Measurements from ENCODE around the gene CCDC3. TPM values are rescaled to one million over a fixed set of nuclear protein-coding genes. Genes with fewer than 3 reads are reported as not detected.

The CCDC3 gene
- total and polyA plus RNA-seq, 7 donors = 0.46 to 6.9 (median 3.1) TPM

GRCh38 chr10:12943425-12943824 lies 58.1 kb downstream of the CCDC3 start:
- no peak overlapping the region for H3K27ac ChIP-seq
- intact Hi-C loops (cut with DNase I) = no loop called here

GRCh38 chr10:12941966-12942365 lies 59.5 kb downstream of the CCDC3 start:
- no peaks in the 10 kb centered on the region for H3K9me3 ChIP-seq
- H3K36me3 ChIP-seq = no peaks in the 10 kb centered on the region
- H3K4me1 ChIP-seq = no peaks in the 10 kb centered on the region
- H3K27me3 ChIP-seq = no peaks in the 10 kb centered on the region
- no peak for TF ChIP-seq POLR2AphosphoS5 (IDR thresholded peaks at IDR 0.05)
- no peak for TF ChIP-seq POLR2A (IDR thresholded peaks at IDR 0.05)
- TF ChIP-seq CTCF (IDR thresholded peaks at IDR 0.05) = no peak
- no peak for TF ChIP-seq EP300 (IDR thresholded peaks at IDR 0.05)
- DNase-seq = no peak
- intact Hi-C loops (cut with DNase I) = no loop called here
- H3K27ac ChIP-seq = no peak overlapping the region
- 95 to 100% methylated on average over 1 of the region's 1 CpG for WGBS, 2 donors
- no peak overlapping the region for H3K4me3 ChIP-seq

More at GRCh38 chr10:12943425-12943824, 58.1 kb downstream of the CCDC3 start:
- no peak for DNase-seq
- Histone ChIP-seq H3K27me3 (no peaks in the 10 kb centered on the region), H3K4me3 (no peak overlapping the region), H3K9me3 (no peaks in the 10 kb centered on the region), H3K4me1 (no peaks in the 10 kb centered on the region), H3K36me3 (no peaks in the 10 kb centered on the region)
- WGBS, 2 donors = 87 to 95% methylated on average over 5 of the region's 5 CpGs
- no peak for TF ChIP-seq POLR2A (IDR thresholded peaks at IDR 0.05)
- no peak for TF ChIP-seq CTCF (IDR thresholded peaks at IDR 0.05)
- TF ChIP-seq EP300 (IDR thresholded peaks at IDR 0.05) = no peak
- TF ChIP-seq POLR2AphosphoS5 (IDR thresholded peaks at IDR 0.05) = no peak

GRCh38 chr10:12940791-12941190 lies 60.7 kb downstream of the CCDC3 start:
- Histone ChIP-seq H3K4me3 (no peak overlapping the region), H3K4me1 (no peaks in the 10 kb centered on the region), H3K9me3 (no peaks in the 10 kb centered on the region), H3K27me3 (no peaks in the 10 kb centered on the region), H3K36me3 (no peaks in the 10 kb centered on the region), H3K27ac (no peak overlapping the region)
- 57 to 73% methylated on average over 5 of the region's 5 CpGs for WGBS, 2 donors
- DNase-seq = no peak
- intact Hi-C loops (cut with DNase I) = no loop called here
- TF ChIP-seq EP300 (IDR thresholded peaks at IDR 0.05) = no peak
- TF ChIP-seq POLR2AphosphoS5 (IDR thresholded peaks at IDR 0.05) = no peak
- no peak for TF ChIP-seq CTCF (IDR thresholded peaks at IDR 0.05)
- TF ChIP-seq POLR2A (IDR thresholded peaks at IDR 0.05) = no peak

- no peaks in the 10 kb centered on the region for H3K36me3 ChIP-seq
- H3K9me3 ChIP-seq = no peaks in the 10 kb centered on the region
- no peak for DNase-seq
- no peaks in the 10 kb centered on the region for H3K27me3 ChIP-seq
- H3K27ac ChIP-seq = no peak overlapping the region
- intact Hi-C loops (cut with DNase I) = no loop called here
- H3K4me3 ChIP-seq = no peak overlapping the region
- no peaks in the 10 kb centered on the region for H3K4me1 ChIP-seq
- 60 to 66% methylated on average over 4 of the region's 4 CpGs for WGBS, 2 donors
- no peak for TF ChIP-seq CTCF (IDR thresholded peaks at IDR 0.05)
- no peak for TF ChIP-seq POLR2AphosphoS5 (IDR thresholded peaks at IDR 0.05)
- no peak for TF ChIP-seq POLR2A (IDR thresholded peaks at IDR 0.05)
- TF ChIP-seq EP300 (IDR thresholded peaks at IDR 0.05) = no peak
Observed at GRCh38 chr10:12938271-12938670, 63.2 kb downstream of the CCDC3 start.

GRCh38 chr10:12937527-12937926 lies 64.0 kb downstream of the CCDC3 start:
- no peak for DNase-seq
- 86 to 92% methylated on average over 3 of the region's 3 CpGs for whole genome bisulfite sequencing, 2 donors

More at GRCh38 chr10:12937527-12937926, 64.0 kb downstream of the CCDC3 start:
- TF ChIP-seq EP300 (IDR thresholded peaks at IDR 0.05) (no peak), POLR2A (IDR thresholded peaks at IDR 0.05) (no peak), POLR2AphosphoS5 (IDR thresholded peaks at IDR 0.05) (no peak), CTCF (IDR thresholded peaks at IDR 0.05) (no peak)
- no peaks in the 10 kb centered on the region for H3K9me3 ChIP-seq
- H3K27me3 ChIP-seq = no peaks in the 10 kb centered on the region
- intact Hi-C loops (cut with DNase I) = no loop called here
- H3K4me3 ChIP-seq = no peak overlapping the region
- no peaks in the 10 kb centered on the region for H3K36me3 ChIP-seq
- no peak overlapping the region for H3K27ac ChIP-seq
- no peaks in the 10 kb centered on the region for H3K4me1 ChIP-seq

Measured in sigmoid colon (tissue), 7 donors.